Osteocyte (in vitro differentiated cells): ENCODE measurements around the gene TMEM232. TPM values are rescaled to one million over a fixed set of nuclear protein-coding genes. Genes with fewer than 3 reads are reported as not detected.

Experiments
- DNase-seq: peaks from one replicate; pipeline ENCODE4 v3.0.0; 2021; ENCODE audit warnings: mixed read lengths; ENCODE audit not compliant: unreplicated experiment; ENCODE audit errors: extremely low spot score
- H3K27ac Mint-ChIP-seq: one replicate; pipeline ENCODE4 v1.8.0; 2021; ENCODE audit warnings: mild to moderate bottlenecking, mixed read lengths; ENCODE audit not compliant: unreplicated experiment
- H3K27me3 Mint-ChIP-seq: one replicate; pipeline ENCODE4 v1.8.0; 2021; ENCODE audit warnings: mixed read lengths; ENCODE audit not compliant: unreplicated experiment
- H3K36me3 Mint-ChIP-seq: one replicate; pipeline ENCODE4 v1.8.0; 2021; ENCODE audit warnings: mixed read lengths; ENCODE audit not compliant: unreplicated experiment
- H3K4me1 Mint-ChIP-seq: one replicate; pipeline ENCODE4 v1.8.0; 2021; ENCODE audit warnings: mixed read lengths; ENCODE audit not compliant: unreplicated experiment
- H3K4me3 Mint-ChIP-seq: one replicate; pipeline ENCODE4 v1.8.0; 2021; ENCODE audit warnings: mild to moderate bottlenecking, moderate library complexity, mixed read lengths; ENCODE audit not compliant: unreplicated experiment
- H3K9me3 Mint-ChIP-seq: one replicate; pipeline ENCODE4 v1.8.0; 2021; ENCODE audit warnings: mixed read lengths; ENCODE audit not compliant: unreplicated experiment
- CTCF ChIP-seq: fragments of 200-600 bp; sonication (generic); IDR thresholded peaks from 2 replicates; pipeline ENCODE4 v1.5.0; 2021; ENCODE audit warnings: antibody characterized with exemption, mild to moderate bottlenecking, moderate library complexity
- total RNA-seq: library from RNA; stranded (reverse); gene quantifications from 2 replicates; pipeline ENCODE4 v1.2.1, GENCODE V29; 2021

The TMEM232 gene
- total RNA-seq, 1 donor from 2014 or later, result 3.5 TPM

DNA sequence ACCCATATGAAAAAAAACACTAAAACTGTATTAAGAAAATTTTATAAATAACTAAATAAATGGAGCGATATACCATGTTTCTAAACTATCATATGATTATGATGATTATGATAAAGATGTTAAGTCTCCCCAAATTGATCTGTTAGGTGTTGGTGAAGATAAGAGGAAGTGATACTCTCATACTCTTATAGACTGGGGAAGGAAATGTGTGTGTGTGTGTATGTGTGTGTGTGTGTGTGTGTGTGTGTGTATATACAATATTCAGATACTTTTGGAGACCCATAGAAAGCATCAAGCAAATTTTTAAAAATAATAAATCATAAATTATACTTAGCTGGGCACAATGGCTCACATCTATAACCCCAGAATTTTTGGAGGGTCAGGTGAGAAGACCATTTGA is 62.9 kb downstream of the TMEM232 start:
- Mint-ChIP-seq H3K27ac (no peak overlapping the region), H3K9me3 (no peaks in the 10 kb centered on the region), H3K4me1 (no peaks in the 10 kb centered on the region), H3K4me3 (no peak overlapping the region), H3K27me3 (peaks cover 27% of the 10 kb centered on the region), H3K36me3 (no peaks in the 10 kb centered on the region)
- TF ChIP-seq CTCF, result no peak
- no peak for DNase-seq

GRCh38 chr5:110658006-110658405 is 68.5 kb downstream of the TMEM232 start:
- H3K27me3 Mint-ChIP-seq, result peaks cover 26% of the 10 kb centered on the region
- H3K4me1 Mint-ChIP-seq, result no peaks in the 10 kb centered on the region
- no peaks in the 10 kb centered on the region for H3K9me3 Mint-ChIP-seq
- H3K27ac Mint-ChIP-seq, result no peak overlapping the region
- no peak for TF ChIP-seq CTCF
- H3K4me3 Mint-ChIP-seq, result no peak overlapping the region
- no peaks in the 10 kb centered on the region for H3K36me3 Mint-ChIP-seq
- no peak for DNase-seq

DNA sequence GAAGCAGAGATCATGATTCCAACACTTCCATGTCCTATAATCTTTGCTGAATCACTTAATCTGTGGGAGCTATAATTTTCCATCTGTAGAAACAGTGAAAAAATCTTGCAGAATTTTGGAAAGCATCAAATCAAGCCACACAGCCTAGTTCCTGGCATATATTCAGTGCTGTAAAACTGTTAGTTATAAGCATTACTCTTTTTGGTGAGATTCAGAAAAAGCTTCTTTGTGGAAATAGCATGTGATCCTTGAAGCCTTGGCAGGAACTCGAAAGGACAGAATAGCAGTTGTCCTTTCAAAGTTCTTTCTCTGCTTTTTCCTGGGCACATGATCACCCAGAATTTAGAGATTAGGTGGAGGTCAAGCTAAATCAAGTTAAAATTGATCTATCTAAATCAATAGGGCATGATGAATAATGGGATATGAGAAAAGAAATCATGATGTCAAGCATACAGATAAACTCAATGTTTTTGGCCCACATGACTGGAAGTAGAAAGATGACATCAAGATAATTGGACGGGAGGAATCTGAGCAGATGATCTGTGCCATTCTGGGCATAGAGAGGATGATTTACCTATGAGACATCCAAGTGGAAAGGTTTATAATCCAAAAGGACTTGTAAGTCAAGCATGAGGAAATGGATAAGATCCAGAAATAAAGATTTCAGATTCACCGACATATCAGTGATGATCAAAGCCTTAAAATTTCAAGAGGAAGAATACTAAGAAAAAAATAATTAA is 73.1 kb downstream of the TMEM232 start:
- TF ChIP-seq CTCF, result no peak
- H3K4me3 Mint-ChIP-seq, result no peak overlapping the region
- no peaks in the 10 kb centered on the region for H3K36me3 Mint-ChIP-seq
- DNase-seq, result no peak
- peaks cover 22% of the 10 kb centered on the region for H3K4me1 Mint-ChIP-seq
- H3K27ac Mint-ChIP-seq, result no peak overlapping the region
- H3K27me3 Mint-ChIP-seq, result peaks cover 5% of the 10 kb centered on the region
- H3K9me3 Mint-ChIP-seq, result no peaks in the 10 kb centered on the region

DNA sequence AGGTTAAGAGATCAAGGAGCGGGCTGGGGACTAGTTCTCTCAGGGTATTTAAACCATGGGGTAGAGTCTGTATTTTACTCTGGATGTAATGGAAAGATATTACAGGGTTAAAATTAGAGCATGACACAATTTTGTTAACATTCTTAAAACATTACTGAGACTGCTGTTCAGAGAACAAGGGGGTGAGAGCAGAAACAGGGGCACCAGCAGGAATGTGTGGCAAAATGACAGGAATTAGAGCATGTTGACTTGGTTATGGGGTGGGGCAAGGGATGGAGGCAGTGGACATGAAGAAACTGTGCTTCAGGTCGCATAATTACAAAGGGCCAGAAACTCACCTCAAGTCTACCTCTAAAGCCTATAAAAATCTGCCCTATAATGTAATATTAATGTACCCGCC is 75.0 kb downstream of the TMEM232 start:
- no peak for TF ChIP-seq CTCF
- Mint-ChIP-seq H3K27ac (peak overlapping the region; percentile 69), H3K4me3 (no peak overlapping the region), H3K9me3 (no peaks in the 10 kb centered on the region), H3K27me3 (no peaks in the 10 kb centered on the region), H3K36me3 (no peaks in the 10 kb centered on the region), H3K4me1 (peaks cover 22% of the 10 kb centered on the region)
- no peak for DNase-seq

GRCh38 chr5:110644357-110644756 is 82.1 kb downstream of the TMEM232 start:
- peaks cover 4% of the 10 kb centered on the region for H3K4me1 Mint-ChIP-seq
- TF ChIP-seq CTCF, result no peak
- H3K36me3 Mint-ChIP-seq, result peaks cover 3% of the 10 kb centered on the region
- no peak overlapping the region for H3K27ac Mint-ChIP-seq
- no peaks in the 10 kb centered on the region for H3K27me3 Mint-ChIP-seq
- no peak overlapping the region for H3K4me3 Mint-ChIP-seq
- no peak for DNase-seq
- H3K9me3 Mint-ChIP-seq, result peaks cover 8% of the 10 kb centered on the region
